Immature natural killer cell (primary cell): ENCODE measurements around the gene TXNRD2. TPM values are rescaled to one million over a fixed set of nuclear protein-coding genes. Genes with fewer than 3 reads are reported as not detected.
"Not testable (repeated sequence)": the region's sequence is repeated elsewhere in the genome, so short reads cannot be mapped to it uniquely, and the experiment has no call there.

Source experiments
- DNase-seq, 3 donors: peaks; one replicate each; pipeline ENCODE4 v3.0.0; 2022; ENCODE audit warnings: mixed read lengths in 1 of 3
- H3K27ac Mint-ChIP-seq, 6 donors: one replicate each; pipeline ENCODE4 v1.8.0; 2020; ENCODE audit warnings: mixed read lengths in 6 of 6, mild to moderate bottlenecking in 5 of 6, inconsistent platforms in 4 of 6, moderate library complexity in 3 of 6
- H3K27me3 Mint-ChIP-seq, 3 donors: one replicate each; pipeline ENCODE4 v1.8.0; 2020 to 2021; ENCODE audit warnings: low read depth in 3 of 3, mild to moderate bottlenecking in 3 of 3, mixed read lengths in 3 of 3, moderate library complexity in 3 of 3, inconsistent platforms in 1 of 3
- H3K36me3 Mint-ChIP-seq, 3 donors: one replicate each; pipeline ENCODE4 v1.8.0; 2020; ENCODE audit warnings: mixed read lengths in 3 of 3, inconsistent platforms in 2 of 3, mild to moderate bottlenecking in 2 of 3
- H3K4me1 Mint-ChIP-seq, 2 donors: one replicate each; pipeline ENCODE4 v1.8.0; 2020; ENCODE audit warnings: inconsistent platforms in 2 of 2, mild to moderate bottlenecking in 2 of 2, mixed read lengths in 2 of 2, moderate library complexity in 1 of 2
- H3K4me3 Mint-ChIP-seq, 5 donors: one replicate each; pipeline ENCODE4 v1.8.0; 2020; ENCODE audit warnings: mild to moderate bottlenecking in 5 of 5, mixed read lengths in 5 of 5, inconsistent platforms in 3 of 5, moderate library complexity in 3 of 5
- H3K9me3 Mint-ChIP-seq, 6 donors: one replicate each; pipeline ENCODE4 v1.8.0; 2020; ENCODE audit warnings: mild to moderate bottlenecking in 6 of 6, mixed read lengths in 6 of 6, inconsistent platforms in 4 of 6, moderate library complexity in 3 of 6
- polyA plus RNA-seq, 3 donors: library from polyadenylated mRNA; unstranded; fragments of 300-500 nt; fragmentation: Illumina TruSeq; gene quantifications; one replicate each; pipeline ENCODE4 v1.2.3, GENCODE V29; 2021

Gene TXNRD2
- polyA plus RNA-seq, 3 donors from 2014 or later, result 11.0 to 17.1 (median 15.5) TPM

- no peaks in the 10 kb centered on the region for H3K9me3 Mint-ChIP-seq
- no peak overlapping the region for H3K4me3 Mint-ChIP-seq
- H3K4me1 Mint-ChIP-seq, result peaks cover 3 to 6% of the 10 kb centered on the region in 2 donors
- DNase-seq, result no peak
- H3K27ac Mint-ChIP-seq, result no peak overlapping the region
- peaks cover 18 to 26% (median 21%) of the 10 kb centered on the region in 3 donors for H3K36me3 Mint-ChIP-seq
- H3K27me3 Mint-ChIP-seq, result peaks cover 0 to 3% (median 0%) of the 10 kb centered on the region in 3 donors
These were observed 29.9 kb downstream of the TXNRD2 start for GRCh38 chr22:19911540-19912270.

- H3K36me3 Mint-ChIP-seq, result peaks cover 21 to 27% (median 25%) of the 10 kb centered on the region in 3 donors
- no peak overlapping the region for H3K4me3 Mint-ChIP-seq
- peaks cover 0 to 3% (median 0%) of the 10 kb centered on the region in 3 donors for H3K27me3 Mint-ChIP-seq
- H3K27ac Mint-ChIP-seq, result peak overlapping the region in 2 of 6 donors; percentile 81 to 88
- H3K9me3 Mint-ChIP-seq, result no peaks in the 10 kb centered on the region
- no peak for DNase-seq
- peaks cover 3 to 6% of the 10 kb centered on the region in 2 donors for H3K4me1 Mint-ChIP-seq
These were observed 31.4 kb downstream of the TXNRD2 start for GRCh38 chr22:19910180-19910744.

GRCh38 chr22:19909350-19910179 is 32.1 kb downstream of the TXNRD2 start:
- H3K4me3 Mint-ChIP-seq, result peak overlapping the region in 1 of 5 donors; percentile 51
- peak overlapping the region; percentile 58 to 88 (median 82) for H3K27ac Mint-ChIP-seq
- no peaks in the 10 kb centered on the region for H3K9me3 Mint-ChIP-seq
- peak; percentile 65 to 71 (median 70) for DNase-seq
- peaks cover 0 to 3% (median 0%) of the 10 kb centered on the region in 3 donors for H3K27me3 Mint-ChIP-seq
- H3K36me3 Mint-ChIP-seq, result peaks cover 16 to 20% (median 20%) of the 10 kb centered on the region in 3 donors
- H3K4me1 Mint-ChIP-seq, result peaks cover 3 to 6% of the 10 kb centered on the region in 2 donors

- not testable (repeated sequence) for H3K27ac Mint-ChIP-seq, H3K4me1 Mint-ChIP-seq, H3K27me3 Mint-ChIP-seq, H3K36me3 Mint-ChIP-seq, H3K4me3 Mint-ChIP-seq, DNase-seq, H3K9me3 Mint-ChIP-seq
These were observed 33.7 kb downstream of the TXNRD2 start for GRCh38 chr22:19907902-19908301.

- H3K9me3 Mint-ChIP-seq, H3K27ac Mint-ChIP-seq, H3K4me1 Mint-ChIP-seq, H3K27me3 Mint-ChIP-seq, H3K4me3 Mint-ChIP-seq, DNase-seq, H3K36me3 Mint-ChIP-seq: not testable (repeated sequence)
These were observed 34.8 kb downstream of the TXNRD2 start for GRCh38 chr22:19906864-19907263.

- Mint-ChIP-seq H3K27me3 (peaks cover 0 to 3% (median 0%) of the 10 kb centered on the region in 3 donors), H3K36me3 (peaks cover 4 to 12% (median 9%) of the 10 kb centered on the region in 3 donors), H3K4me1 (peaks cover 3 to 6% of the 10 kb centered on the region in 2 donors), H3K9me3 (no peaks in the 10 kb centered on the region), H3K4me3 (no peak overlapping the region), H3K27ac (no peak overlapping the region)
- DNase-seq, result no peak
These were observed 36.0 kb downstream of the TXNRD2 start for GRCh38 chr22:19905347-19906276.

- peaks cover 3 to 4% of the 10 kb centered on the region in 2 donors for H3K4me1 Mint-ChIP-seq
- no peaks in the 10 kb centered on the region for H3K9me3 Mint-ChIP-seq
- H3K27ac Mint-ChIP-seq, result no peak overlapping the region
- no peak overlapping the region for H3K4me3 Mint-ChIP-seq
- peaks cover 4 to 12% (median 7%) of the 10 kb centered on the region in 3 donors for H3K36me3 Mint-ChIP-seq
- peaks cover 0 to 2% (median 0%) of the 10 kb centered on the region in 3 donors for H3K27me3 Mint-ChIP-seq
- DNase-seq, result no peak
These were observed 36.7 kb downstream of the TXNRD2 start for GRCh38 chr22:19904935-19905334.

GRCh38 chr22:19904174-19904856 is 37.3 kb downstream of the TXNRD2 start:
- DNase-seq, result no peak
- no peaks in the 10 kb centered on the region for H3K4me1 Mint-ChIP-seq
- no peaks in the 10 kb centered on the region for H3K27me3 Mint-ChIP-seq
- peaks cover 0 to 12% (median 4%) of the 10 kb centered on the region in 3 donors for H3K36me3 Mint-ChIP-seq
- H3K9me3 Mint-ChIP-seq, result no peaks in the 10 kb centered on the region
- H3K27ac Mint-ChIP-seq, result no peak overlapping the region
- H3K4me3 Mint-ChIP-seq, result no peak overlapping the region

- no peak overlapping the region for H3K4me3 Mint-ChIP-seq
- H3K9me3 Mint-ChIP-seq, result no peaks in the 10 kb centered on the region
- H3K36me3 Mint-ChIP-seq, result peaks cover 0 to 12% (median 4%) of the 10 kb centered on the region in 3 donors
- H3K4me1 Mint-ChIP-seq, result no peaks in the 10 kb centered on the region
- no peak for DNase-seq
- no peaks in the 10 kb centered on the region for H3K27me3 Mint-ChIP-seq
- no peak overlapping the region for H3K27ac Mint-ChIP-seq
These were observed 38.1 kb downstream of the TXNRD2 start for GRCh38 chr22:19903513-19903912.

GRCh38 chr22:19903031-19903430 is 38.6 kb downstream of the TXNRD2 start:
- Mint-ChIP-seq H3K36me3 (peaks cover 0 to 12% (median 4%) of the 10 kb centered on the region in 3 donors), H3K9me3 (no peaks in the 10 kb centered on the region), H3K4me1 (no peaks in the 10 kb centered on the region), H3K27ac (no peak overlapping the region), H3K27me3 (no peaks in the 10 kb centered on the region), H3K4me3 (no peak overlapping the region)
- no peak for DNase-seq

GRCh38 chr22:19902245-19902715 is 39.3 kb downstream of the TXNRD2 start:
- Mint-ChIP-seq H3K36me3 (peaks cover 0 to 12% (median 4%) of the 10 kb centered on the region in 3 donors), H3K27me3 (no peaks in the 10 kb centered on the region), H3K4me1 (no peaks in the 10 kb centered on the region), H3K27ac (no peak overlapping the region), H3K9me3 (no peaks in the 10 kb centered on the region), H3K4me3 (no peak overlapping the region)
- DNase-seq, result no peak

GRCh38 chr22:19901577-19902244 is 39.9 kb downstream of the TXNRD2 start:
- DNase-seq, result no peak
- Mint-ChIP-seq H3K4me1 (no peaks in the 10 kb centered on the region), H3K27me3 (no peaks in the 10 kb centered on the region), H3K27ac (no peak overlapping the region), H3K36me3 (peaks cover 0 to 11% (median 4%) of the 10 kb centered on the region in 3 donors), H3K4me3 (no peak overlapping the region), H3K9me3 (no peaks in the 10 kb centered on the region)
